ENCODE results near the gene KLC3. TPM values are rescaled to one million over a fixed set of nuclear protein-coding genes. Genes with fewer than 3 reads are reported as not detected.

The KLC3 gene
- total and polyA plus RNA-seq, 2 of the 8 experiments (the other 6 are each of a cell fraction or from before 2014, with no cell fraction given), result 1.3 to 2.8 TPM

- TF ChIP-seq CHD7 (IDR thresholded peaks at IDR 0.05; ENCODE audit: insufficient replicate concordance, low read length) (no peak), KDM1A (IDR thresholded peaks at IDR 0.05; ENCODE audit: borderline replicate concordance, low read length) (no peak), ZNF274 (IDR thresholded peaks at IDR 0.05; ENCODE audit: borderline replicate concordance, extremely low read depth, low read length) (no peak), MAFK (IDR thresholded peaks at IDR 0.05; ENCODE audit: low read depth, low read length) (no peak), POLR2A (IDR thresholded peaks at IDR 0.05; ENCODE audit: control extremely low read depth in 1 of 2, low read depth in 2 of 2, low read length in 2 of 2) (no peak), GTF2F1 (IDR thresholded peaks at IDR 0.05; ENCODE audit: borderline replicate concordance, low read depth, low read length) (no peak), TBP (IDR thresholded peaks at IDR 0.05; ENCODE audit: low read depth, low read length) (no peak), CEBPB (IDR thresholded peaks at IDR 0.05; ENCODE audit: low read depth, low read length) (no peak), SIX5 (IDR thresholded peaks at IDR 0.05; ENCODE audit: low read depth, low read length) (no peak), E2F6 (IDR thresholded peaks at IDR 0.05) (no peak), TCF12 (IDR thresholded peaks at IDR 0.05; ENCODE audit: low read depth, low read length) (no peak), EGR1 (IDR thresholded peaks at IDR 0.05; ENCODE audit: borderline replicate concordance, low read depth, low read length) (no peak)
Observed at GRCh38 chr19:45297674-45298073, 42.9 kb upstream of the KLC3 start (continued).

All from H1 (cell line).